GM10266 (cell line): ENCODE results near the gene KIF1B.

Experiments
- DNase-seq: peaks from one replicate; pipeline ENCODE4 v3.0.0; 2012; ENCODE audit errors: extremely low spot score
- TF ChIP-seq, protein P1 (sequence below): IDR thresholded peaks from 2 replicates; pipeline ENCODE4 v1.5.1; 2012; ENCODE audit warnings: mild to moderate bottlenecking, low read depth; ENCODE audit not compliant: control insufficient read depth, insufficient read depth; ENCODE audit errors: missing control alignments

Gene KIF1B

DNA sequence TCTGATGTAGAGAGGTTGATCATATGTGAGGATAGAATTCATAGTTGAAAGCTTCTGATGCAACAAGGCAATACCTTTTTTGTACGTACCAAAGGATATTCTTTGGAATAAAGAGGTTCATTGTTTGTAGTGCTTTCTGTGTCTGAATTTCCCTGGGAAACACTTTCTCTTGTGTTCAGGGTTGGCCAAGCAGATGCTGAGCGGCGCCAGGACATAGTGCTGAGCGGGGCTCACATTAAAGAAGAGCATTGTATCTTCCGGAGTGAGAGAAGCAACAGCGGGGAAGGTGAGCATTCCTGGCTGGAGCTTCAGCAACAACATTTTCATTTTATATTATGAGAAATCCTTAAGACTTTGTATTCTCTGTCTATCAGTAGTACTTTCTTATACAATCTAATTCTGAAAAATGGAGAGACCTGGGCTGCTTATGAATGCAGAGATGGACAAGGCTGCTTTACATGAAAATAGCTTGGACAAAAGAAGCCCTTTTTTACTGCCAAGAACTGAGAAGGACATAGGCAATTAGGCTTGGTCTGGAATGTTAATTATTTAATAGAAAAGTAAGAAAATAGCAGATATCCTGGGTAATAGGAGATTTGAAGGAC is 85.2 kb downstream of the KIF1B start:
- TF ChIP-seq, protein P1, sequence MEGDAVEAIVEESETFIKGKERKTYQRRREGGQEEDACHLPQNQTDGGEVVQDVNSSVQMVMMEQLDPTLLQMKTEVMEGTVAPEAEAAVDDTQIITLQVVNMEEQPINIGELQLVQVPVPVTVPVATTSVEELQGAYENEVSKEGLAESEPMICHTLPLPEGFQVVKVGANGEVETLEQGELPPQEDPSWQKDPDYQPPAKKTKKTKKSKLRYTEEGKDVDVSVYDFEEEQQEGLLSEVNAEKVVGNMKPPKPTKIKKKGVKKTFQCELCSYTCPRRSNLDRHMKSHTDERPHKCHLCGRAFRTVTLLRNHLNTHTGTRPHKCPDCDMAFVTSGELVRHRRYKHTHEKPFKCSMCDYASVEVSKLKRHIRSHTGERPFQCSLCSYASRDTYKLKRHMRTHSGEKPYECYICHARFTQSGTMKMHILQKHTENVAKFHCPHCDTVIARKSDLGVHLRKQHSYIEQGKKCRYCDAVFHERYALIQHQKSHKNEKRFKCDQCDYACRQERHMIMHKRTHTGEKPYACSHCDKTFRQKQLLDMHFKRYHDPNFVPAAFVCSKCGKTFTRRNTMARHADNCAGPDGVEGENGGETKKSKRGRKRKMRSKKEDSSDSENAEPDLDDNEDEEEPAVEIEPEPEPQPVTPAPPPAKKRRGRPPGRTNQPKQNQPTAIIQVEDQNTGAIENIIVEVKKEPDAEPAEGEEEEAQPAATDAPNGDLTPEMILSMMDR = no peak
- no peak for DNase-seq

DNA sequence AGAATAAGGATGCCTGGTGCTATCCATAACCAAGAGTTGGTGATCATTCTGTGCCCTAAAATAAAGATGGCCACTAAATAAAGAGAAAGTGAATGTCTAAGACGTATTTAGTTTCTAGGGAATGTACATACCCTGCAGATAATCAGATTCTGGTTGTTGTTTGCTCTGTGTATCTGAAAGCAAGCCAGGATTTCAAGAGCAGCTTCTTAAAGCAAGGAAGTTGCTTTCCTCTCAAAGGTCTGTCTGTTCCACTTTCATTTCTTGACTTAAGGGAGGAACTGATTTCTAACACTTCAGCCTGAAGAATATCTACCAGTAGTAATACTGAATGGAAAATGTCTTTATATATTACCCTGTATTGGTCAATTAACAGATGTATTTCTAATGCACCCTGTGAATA is 88.8 kb downstream of the KIF1B start:
- peak; percentile 19 for DNase-seq

DNA sequence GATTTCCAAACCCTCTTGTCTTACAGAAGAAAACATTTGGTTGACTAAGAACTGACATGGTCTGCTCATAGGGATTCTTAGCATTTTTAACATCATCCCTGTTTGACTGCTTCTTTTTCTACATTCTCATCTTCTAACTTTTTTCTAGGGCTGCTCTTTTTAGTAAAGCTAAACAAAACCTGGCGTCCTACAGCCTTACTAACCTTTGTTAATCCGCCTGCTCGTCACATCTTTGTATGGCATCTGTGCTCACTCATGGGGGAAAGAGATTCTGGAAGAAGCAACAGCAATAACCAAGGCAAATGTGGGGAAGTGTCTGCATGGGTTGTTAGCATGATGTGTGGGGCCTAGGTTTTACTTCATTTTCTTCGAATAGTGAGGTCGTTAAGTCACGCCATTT is 92.0 kb downstream of the KIF1B start:
- DNase-seq = no peak
- TF ChIP-seq, protein P1 = no peak

More for the DNA sequence above, 88.8 kb downstream of the KIF1B start:
- TF ChIP-seq, protein P1 = no peak

DNA sequence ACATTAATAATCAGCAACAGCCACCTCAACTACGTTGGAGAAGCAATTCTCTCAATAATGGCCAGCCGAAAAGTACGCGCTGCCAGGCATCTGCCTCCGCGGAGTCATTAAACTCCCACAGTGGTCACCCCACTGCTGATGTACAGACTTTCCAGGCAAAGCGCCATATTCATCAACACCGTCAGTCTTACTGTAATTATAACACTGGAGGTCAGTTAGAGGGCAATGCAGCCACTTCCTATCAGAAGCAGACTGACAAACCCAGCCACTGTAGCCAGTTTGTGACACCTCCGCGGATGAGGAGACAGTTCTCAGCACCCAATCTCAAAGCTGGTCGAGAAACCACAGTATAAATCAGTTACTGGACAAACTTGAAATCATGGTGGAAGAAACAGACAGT is 93.9 kb downstream of the KIF1B start:
- DNase-seq = no peak
- TF ChIP-seq, protein P1 = no peak

DNA sequence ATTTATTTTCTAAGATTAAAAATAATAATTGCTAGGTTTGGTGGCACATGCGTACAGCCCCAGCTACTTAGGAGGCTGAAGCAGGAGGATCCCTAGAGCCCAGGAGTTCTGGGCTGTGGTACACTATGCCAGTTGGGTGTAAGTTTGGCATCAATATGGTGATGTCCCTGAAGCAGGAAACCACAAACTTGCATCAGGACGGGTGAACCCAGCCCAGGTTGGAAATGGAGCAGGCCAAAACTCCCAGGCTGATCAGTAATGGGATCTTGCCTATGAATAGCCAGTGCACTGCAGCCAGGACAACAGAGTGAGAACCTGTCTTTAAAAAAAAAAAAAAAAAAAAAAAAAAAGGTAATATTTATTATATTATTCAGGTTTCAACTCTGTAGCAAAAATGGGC is 96.1 kb downstream of the KIF1B start:
- TF ChIP-seq, protein P1 = no peak

DNA sequence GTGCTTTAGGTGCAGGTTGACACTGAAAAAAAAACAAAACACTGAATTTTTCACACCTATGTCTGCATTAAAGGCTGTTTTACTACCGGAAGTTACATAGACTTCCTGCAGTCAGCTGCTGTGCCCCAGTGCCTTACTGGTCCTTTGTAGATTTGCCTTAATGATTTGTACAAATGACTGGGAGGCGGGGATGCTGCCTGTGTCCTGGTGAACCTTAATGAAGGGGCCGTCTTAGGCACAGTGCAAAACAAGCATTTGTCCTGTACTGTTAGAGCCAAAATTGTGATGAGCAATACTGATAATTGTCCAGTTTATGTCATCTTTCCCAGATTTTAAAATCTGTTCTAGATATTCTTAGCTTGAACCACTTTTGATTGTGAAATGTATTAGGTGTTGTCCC is 97.6 kb downstream of the KIF1B start:
- TF ChIP-seq, protein P1 = no peak
- no peak for DNase-seq

More for the DNA sequence above, 96.1 kb downstream of the KIF1B start:
- no peak for DNase-seq

DNA sequence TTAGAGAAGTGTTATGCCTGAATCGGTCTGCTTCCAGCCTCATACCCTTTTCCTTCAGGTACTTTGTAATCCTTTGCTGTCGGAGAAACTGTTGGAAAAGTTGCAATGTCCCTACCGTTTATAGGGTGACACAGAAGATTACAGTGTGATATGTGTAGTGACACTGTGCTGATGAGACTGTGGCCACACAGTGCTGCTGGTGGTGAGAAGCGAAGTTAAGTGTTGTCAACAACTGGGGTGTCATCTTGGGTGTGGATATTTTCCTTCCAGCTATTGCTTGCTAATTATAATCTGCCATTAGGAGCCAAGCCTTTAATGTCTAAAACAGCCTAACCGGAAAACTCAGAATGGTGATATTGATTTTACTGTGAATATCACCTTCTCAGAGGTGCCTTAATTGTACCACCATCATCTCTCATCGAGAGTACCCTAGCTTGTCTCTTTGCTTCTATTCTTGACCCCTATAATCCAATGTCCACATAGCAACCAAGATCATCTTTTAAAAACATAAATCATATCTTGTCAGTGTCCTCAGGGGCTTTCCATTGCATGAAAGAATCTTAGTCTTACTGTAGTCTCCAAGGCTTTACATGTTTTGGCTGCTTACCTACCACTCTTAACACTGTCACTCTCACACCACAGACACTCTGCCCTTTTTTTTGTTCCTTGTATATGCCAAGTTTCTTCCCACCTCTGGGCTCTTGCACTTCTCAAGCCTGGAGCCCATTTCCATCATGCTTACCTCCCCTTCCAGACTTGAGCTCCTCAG is 99.1 kb downstream of the KIF1B start:
- TF ChIP-seq, protein P1 = no peak
- DNase-seq = no peak
